Small intestine (tissue), 7 donors: ENCODE results near the gene VAC14. TPM values are rescaled to one million over a fixed set of nuclear protein-coding genes. Genes with fewer than 3 reads are reported as not detected.

Experiments used
- DNase-seq, 2 donors: peaks; one replicate each; pipeline versions ENCODE4 v3.0.0 to v3.0.0-alpha.2; 2013
- FAIRE-seq: peaks from 2 replicates; lab custom pipeline; 2012; peaks lifted over from hg19 to GRCh38; lab: Jason Lieb, UNC
- H3K27ac ChIP-seq, 3 donors: one replicate each; pipeline ENCODE4 v1.5.1; 2013; ENCODE audit warnings: low read length in 2 of 3, mild to moderate bottlenecking in 2 of 3, control low read depth in 1 of 3, inconsistent platforms in 1 of 3, low read depth in 1 of 3, moderate library complexity in 1 of 3
- H3K27me3 ChIP-seq, 3 donors: one replicate each; pipeline ENCODE4 v1.6.1; 2013; ENCODE audit warnings: low read length in 3 of 3, inconsistent platforms in 1 of 3; ENCODE audit not compliant: control insufficient read depth in 3 of 3, insufficient read depth in 3 of 3
- H3K36me3 ChIP-seq, 3 donors: one replicate each; pipeline ENCODE4 v1.6.1; 2013; ENCODE audit warnings: low read length in 3 of 3, inconsistent platforms in 1 of 3, low read depth in 1 of 3, mild to moderate bottlenecking in 1 of 3, moderate library complexity in 1 of 3; ENCODE audit not compliant: control insufficient read depth in 3 of 3, insufficient read depth in 2 of 3
- H3K4me1 ChIP-seq, 3 donors: one replicate each; pipeline ENCODE4 v1.6.1; 2013; ENCODE audit warnings: low read length in 2 of 3, inconsistent platforms in 1 of 3, low read depth in 1 of 3, mild to moderate bottlenecking in 1 of 3, moderate library complexity in 1 of 3; ENCODE audit not compliant: control insufficient read depth in 3 of 3, insufficient read depth in 2 of 3
- H3K4me3 ChIP-seq, 3 donors: one replicate each; pipeline ENCODE4 v1.5.1; 2013; ENCODE audit warnings: low read length in 3 of 3, control low read depth in 1 of 3, inconsistent platforms in 1 of 3, low read depth in 1 of 3, mild to moderate bottlenecking in 1 of 3, moderate library complexity in 1 of 3
- H3K9me3 ChIP-seq, 2 donors: one replicate each; pipeline ENCODE4 v1.6.1; 2013; ENCODE audit warnings: low read depth in 1 of 2, low read length in 1 of 2; ENCODE audit not compliant: control insufficient read depth in 2 of 2, insufficient read depth in 1 of 2
- WGBS, 3 donors: extraction: QIAGEN DNeasy Blood & Tissue Kit; methylation state at CpG; one replicate each; pipeline ENCODE4 v1.1.7; 2013; 5-methylcytosine and 5-hydroxymethylcytosine counted together
- polyA plus RNA-seq, 4 donors: library from polyadenylated mRNA; stranded (reverse) in 3 of 4; unstranded in 1 of 4; fragments of 200-250 nt in 3 of 4; fragments of 120-200 nt in 1 of 4; gene quantifications; one replicate each; pipeline versions ENCODE4 v1.2.1 to v1.2.3, GENCODE V29; 2013
- donor health status: healthy with polysubstance abuse.
- donor health status: control.
- donor health status: control.
- donor health status: Bipolar disorder and iron deficiency.
- donor health status: healthy.

The VAC14 gene
- polyA plus RNA-seq, 4 donors, result 26.6 to 38.7 (median 32.0) TPM

GRCh38 chr16:70736465-70737376 lies 64.2 kb downstream of the VAC14 start:
- H3K27ac ChIP-seq, result peak overlapping the region; percentile 25 to 92 (median 55)
- no peak overlapping the region for H3K4me3 ChIP-seq
- no peaks in the 10 kb centered on the region for H3K9me3 ChIP-seq
- H3K27me3 ChIP-seq, result no peaks in the 10 kb centered on the region
- peaks cover 0 to 64% (median 7%) of the 10 kb centered on the region in 3 donors for H3K36me3 ChIP-seq
- FAIRE-seq (no peak), DNase-seq (no peak)
- peaks cover 0 to 13% (median 5%) of the 10 kb centered on the region in 3 donors for H3K4me1 ChIP-seq
- 79 to 92% (median 86%) methylated on average over 18 of the region's 18 CpGs for WGBS, 3 donors

- peak overlapping the region; percentile 2 to 81 (median 8) for H3K27ac ChIP-seq
- no peaks in the 10 kb centered on the region for H3K9me3 ChIP-seq
- peaks cover 0 to 13% (median 5%) of the 10 kb centered on the region in 3 donors for H3K4me1 ChIP-seq
- H3K4me3 ChIP-seq, result no peak overlapping the region
- FAIRE-seq (no peak), DNase-seq (no peak)
- peaks cover 0 to 61% (median 5%) of the 10 kb centered on the region in 3 donors for H3K36me3 ChIP-seq
- H3K27me3 ChIP-seq, result no peaks in the 10 kb centered on the region
- WGBS, 3 donors, result 74 to 94% (median 92%) methylated on average over 13 of the region's 13 CpGs
Observed at GRCh38 chr16:70735141-70735979, 65.6 kb downstream of the VAC14 start.

GRCh38 chr16:70734522-70735095 lies 66.3 kb downstream of the VAC14 start:
- H3K4me3 ChIP-seq, result no peak overlapping the region
- H3K36me3 ChIP-seq, result peaks cover 3 to 63% (median 7%) of the 10 kb centered on the region in 3 donors
- peak overlapping the region in 1 of 3 donors; percentile 81 for H3K27ac ChIP-seq
- DNase-seq, result no peak
- no peaks in the 10 kb centered on the region for H3K9me3 ChIP-seq
- H3K4me1 ChIP-seq, result peaks cover 0 to 13% (median 5%) of the 10 kb centered on the region in 3 donors
- FAIRE-seq, result no peak
- 93 to 97% (median 94%) methylated on average over 4 of the region's 4 CpGs for WGBS, 3 donors
- no peaks in the 10 kb centered on the region for H3K27me3 ChIP-seq

- no peak for FAIRE-seq
- H3K4me3 ChIP-seq, result no peak overlapping the region
- WGBS, 3 donors, result 93 to 95% (median 94%) methylated on average over 3 of the region's 3 CpGs
Observed at GRCh38 chr16:70730944-70731343, 70.0 kb downstream of the VAC14 start.

GRCh38 chr16:70730031-70730430 lies 70.9 kb downstream of the VAC14 start:
- FAIRE-seq, result no peak
- WGBS, 3 donors, result 81 to 91% (median 89%) methylated on average over 7 of the region's 7 CpGs
- peaks cover 6 to 59% (median 17%) of the 10 kb centered on the region in 3 donors for H3K36me3 ChIP-seq

More at GRCh38 chr16:70730944-70731343, 70.0 kb downstream of the VAC14 start:
- H3K36me3 ChIP-seq, result peaks cover 6 to 62% (median 17%) of the 10 kb centered on the region in 3 donors
- DNase-seq, result no peak
- H3K27me3 ChIP-seq, result no peaks in the 10 kb centered on the region
- H3K4me1 ChIP-seq, result peaks cover 0 to 9% (median 0%) of the 10 kb centered on the region in 3 donors
- no peak overlapping the region for H3K27ac ChIP-seq
- no peaks in the 10 kb centered on the region for H3K9me3 ChIP-seq

GRCh38 chr16:70729292-70729691 lies 71.7 kb downstream of the VAC14 start:
- no peaks in the 10 kb centered on the region for H3K9me3 ChIP-seq
- FAIRE-seq (no peak), DNase-seq (no peak)
- no peaks in the 10 kb centered on the region for H3K27me3 ChIP-seq
- no peak overlapping the region for H3K27ac ChIP-seq
- 97 to 98% (median 97%) methylated on average over 8 of the region's 8 CpGs for WGBS, 3 donors
- H3K36me3 ChIP-seq, result peaks cover 6 to 57% (median 17%) of the 10 kb centered on the region in 3 donors
- peaks cover 0 to 21% (median 0%) of the 10 kb centered on the region in 3 donors for H3K4me1 ChIP-seq
- H3K4me3 ChIP-seq, result no peak overlapping the region

More at GRCh38 chr16:70730031-70730430, 70.9 kb downstream of the VAC14 start:
- no peak overlapping the region for H3K4me3 ChIP-seq
- no peaks in the 10 kb centered on the region for H3K27me3 ChIP-seq
- H3K27ac ChIP-seq, result peak overlapping the region in 1 of 3 donors; percentile 14
- H3K4me1 ChIP-seq, result peaks cover 0 to 18% (median 0%) of the 10 kb centered on the region in 3 donors
- no peaks in the 10 kb centered on the region for H3K9me3 ChIP-seq
- DNase-seq, result no peak

GRCh38 chr16:70728150-70728549 lies 72.8 kb downstream of the VAC14 start:
- Histone ChIP-seq H3K27me3 (no peaks in the 10 kb centered on the region), H3K4me3 (no peak overlapping the region), H3K9me3 (no peaks in the 10 kb centered on the region), H3K27ac (no peak overlapping the region), H3K4me1 (peaks cover 0 to 21% (median 0%) of the 10 kb centered on the region in 3 donors), H3K36me3 (peaks cover 6 to 65% (median 17%) of the 10 kb centered on the region in 3 donors)
- DNase-seq, result no peak
- 91 to 97% (median 95%) methylated on average over 9 of the region's 9 CpGs for WGBS, 3 donors
- no peak for FAIRE-seq
